IMR-90 (cell line): ENCODE data around the gene NLGN1.

Experiments
- BHLHE40 ChIP-seq: fragments of 150-350 bp; IDR thresholded peaks from 2 replicates; pipeline ENCODE4 v1.6.1; 2016; ENCODE audit warnings: mild to moderate bottlenecking, low read depth, low read length
- CTCF ChIP-seq: conservative IDR thresholded peaks from 2 replicates; pipeline ENCODE4 v1.5.1; 2012; ENCODE audit warnings: mild to moderate bottlenecking, low read depth, low read length, improper control_type of control experiment
- ELK1 ChIP-seq: fragments of 150-350 bp; IDR thresholded peaks from 2 replicates; pipeline ENCODE4 v1.6.1; 2016; ENCODE audit warnings: low read depth, mild to moderate bottlenecking, low read length, moderate library complexity, borderline replicate concordance
- NFE2L2 ChIP-seq: fragments of 150-350 bp; IDR thresholded peaks from 2 replicates; pipeline ENCODE4 v1.6.1; 2016; ENCODE audit warnings: low read depth, mild to moderate bottlenecking, low read length
- POLR2A ChIP-seq: IDR thresholded peaks from 2 replicates; pipeline ENCODE4 v1.6.1; 2012; ENCODE audit warnings: mild to moderate bottlenecking, low read depth, low read length
- RFX5 ChIP-seq: IDR thresholded peaks from 2 replicates; pipeline ENCODE4 v1.8.0; 2012; ENCODE audit warnings: low read depth, mild to moderate bottlenecking, low read length, moderate library complexity
- SMC3 ChIP-seq: fragments of 150-350 bp; IDR thresholded peaks from 2 replicates; pipeline ENCODE4 v1.6.1; 2016; ENCODE audit warnings: low read depth, mild to moderate bottlenecking, antibody characterized with exemption, low read length, moderate library complexity
- USF2 ChIP-seq: fragments of 150-350 bp; IDR thresholded peaks from 2 replicates; pipeline ENCODE4 v1.6.1; 2017; ENCODE audit warnings: mild to moderate bottlenecking, antibody characterized with exemption, low read length, low read depth

DNA sequence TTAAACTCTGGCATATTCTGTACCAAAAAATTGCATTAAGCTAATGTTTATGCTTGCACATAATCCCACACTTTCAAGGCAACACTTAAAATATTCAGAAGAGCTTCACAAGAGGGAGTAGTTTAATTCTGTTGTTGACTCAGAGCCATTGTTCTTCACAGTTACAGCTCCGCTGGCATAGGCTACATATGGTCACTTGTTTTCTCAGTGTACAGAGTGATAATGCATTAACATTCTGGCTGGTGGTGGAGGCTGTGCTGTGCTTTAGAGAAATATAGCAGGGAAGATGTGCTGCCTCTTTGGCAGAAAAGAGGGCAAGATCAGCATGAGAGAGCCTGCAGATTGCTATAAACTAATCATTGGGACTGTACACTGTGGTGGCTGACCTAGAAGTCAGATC lies 13.3 kb downstream of the NLGN1 start:
- TF ChIP-seq CTCF: no peak
- no peak for TF ChIP-seq ELK1
- no peak for TF ChIP-seq RFX5
- TF ChIP-seq POLR2A: no peak
- TF ChIP-seq SMC3: no peak
- no peak for TF ChIP-seq BHLHE40
- TF ChIP-seq USF2: no peak
- TF ChIP-seq NFE2L2: no peak
